Common myeloid progenitor, CD34-positive (primary cell): Measurements from ENCODE around the gene CTNNBL1.
A peak's percentile ranks its signal among the peaks of the same experiment; 100 is the strongest.

Experiments used
- CTCF ChIA-PET: fragments of 350-600 bp; sonication (Branson Sonifier 250); formaldehyde crosslinking; loops from one replicate; lab custom pipeline; 2021; ENCODE audit warnings: antibody characterized with exemption; lab: Charles Lee
- POLR2A ChIA-PET: fragments of 350-600 bp; sonication (Branson Sonifier 250); formaldehyde crosslinking; loops from one replicate; lab custom pipeline; 2021; ENCODE audit warnings: antibody characterized with exemption; lab: Charles Lee
- DNase-seq, 3 donors: peaks; one replicate each; pipeline versions ENCODE4 v3.0.0 to v3.0.0-alpha.2; 2013
- H3K27ac ChIP-seq, 2 experiments: 1 replicate in 1 of 2; 2 replicates in 1 of 2; pipeline ENCODE4 v1.7.0; 2013; ENCODE audit warnings: inconsistent platforms in 2 of 2, low read length in 2 of 2, mild to moderate bottlenecking in 2 of 2, low read depth in 1 of 2, moderate library complexity in 1 of 2; ENCODE audit not compliant: severe bottlenecking in 2 of 2, insufficient read depth in 1 of 2, poor library complexity in 1 of 2
- H3K27me3 ChIP-seq, 5 experiments: replicated peaks in 2 of 5; 1 replicate in 3 of 5; 2 replicates in 2 of 5; pipeline versions ENCODE4 v1.6.1 to v1.7.0; 2013; ENCODE audit warnings: low read length in 4 of 5, mild to moderate bottlenecking in 2 of 5, moderate library complexity in 2 of 5, inconsistent platforms in 1 of 5; ENCODE audit not compliant: insufficient read depth in 5 of 5, control insufficient read depth in 4 of 5
- H3K36me3 ChIP-seq, 4 experiments: 1 replicate in 2 of 4; 2 replicates in 2 of 4; pipeline versions ENCODE4 v1.6.1 to v1.7.0; 2013; ENCODE audit warnings: low read length in 3 of 4, control low read depth in 1 of 4, mild to moderate bottlenecking in 1 of 4; ENCODE audit not compliant: control insufficient read depth in 4 of 4, insufficient read depth in 4 of 4
- H3K4me1 ChIP-seq, 4 experiments: 1 replicate in 3 of 4; 2 replicates in 1 of 4; pipeline versions ENCODE4 v1.6.1 to v1.7.1; 2013; ENCODE audit warnings: low read length in 3 of 4, mild to moderate bottlenecking in 3 of 4, control low read depth in 1 of 4, inconsistent platforms in 1 of 4, moderate library complexity in 1 of 4; ENCODE audit not compliant: control insufficient read depth in 4 of 4, insufficient read depth in 4 of 4; ENCODE audit errors: control extremely low read depth in 1 of 4
- H3K4me3 ChIP-seq, 7 experiments: 1 replicate in 4 of 7; 2 replicates in 3 of 7; pipeline versions ENCODE4 v1.5.1 to v1.7.0; 2013; ENCODE audit warnings: mild to moderate bottlenecking in 7 of 7, low read length in 6 of 7, moderate library complexity in 6 of 7, inconsistent platforms in 2 of 7, low read depth in 2 of 7, control low read depth in 1 of 7; ENCODE audit not compliant: insufficient read depth in 4 of 7, control insufficient read depth in 1 of 7; ENCODE audit errors: extremely low read depth in 1 of 7
- H3K9me3 ChIP-seq, 5 experiments: 1 replicate in 4 of 5; 2 replicates in 1 of 5; pipeline versions ENCODE4 v1.6.1 to v1.7.1; 2013; ENCODE audit warnings: low read length in 4 of 5, mild to moderate bottlenecking in 2 of 5, inconsistent platforms in 1 of 5, low read depth in 1 of 5, moderate library complexity in 1 of 5; ENCODE audit not compliant: control insufficient read depth in 4 of 5, insufficient read depth in 2 of 5; ENCODE audit errors: control extremely low read depth in 1 of 5
- WGBS: methylation state at CpG from one replicate; pipeline ENCODE4 v1.1.5; 2013; ENCODE audit not compliant: insufficient coverage; 5-methylcytosine and 5-hydroxymethylcytosine counted together

The CTNNBL1 gene

GRCh38 chr20:37890643-37891042 is 196.8 kb downstream of the CTNNBL1 start:
- no peak overlapping the region for H3K4me3 ChIP-seq
- ChIA-PET POLR2A (no interaction called here), CTCF (interaction anchor here (1.2 kb wide), 1 partner anchor 12 kb away, joined by 3 read pairs; the partner anchor contains the start of gene VSTM2L)
- H3K4me1 ChIP-seq = peaks cover 0 to 1% (median 0%) of the 10 kb centered on the region in 4 experiments
- H3K36me3 ChIP-seq = no peaks in the 10 kb centered on the region
- DNase-seq = no peak
- no peak overlapping the region for H3K27ac ChIP-seq
- no peaks in the 10 kb centered on the region for H3K9me3 ChIP-seq
- H3K27me3 ChIP-seq = no peaks in the 10 kb centered on the region
- 96% methylated on average over 12 of the region's 13 CpGs for WGBS

GRCh38 chr20:37892001-37892400 is 198.2 kb downstream of the CTNNBL1 start:
- no peaks in the 10 kb centered on the region for H3K36me3 ChIP-seq
- H3K9me3 ChIP-seq = no peaks in the 10 kb centered on the region
- 28% methylated on average over 7 of the region's 9 CpGs for WGBS
- no peak overlapping the region for H3K4me3 ChIP-seq
- H3K27ac ChIP-seq = no peak overlapping the region
- no peak for DNase-seq
- peaks cover 0 to under 1% (median 0%) of the 10 kb centered on the region in 5 experiments for H3K27me3 ChIP-seq
- ChIA-PET CTCF (no interaction called here), POLR2A (interaction anchor here (0.6 kb wide), 1 partner anchor 245 kb away, joined by 3 read pairs; no protein-coding TSS in a partner anchor)
- peaks cover 0 to 1% (median 0%) of the 10 kb centered on the region in 4 experiments for H3K4me1 ChIP-seq

GRCh38 chr20:37893566-37894241 is 199.9 kb downstream of the CTNNBL1 start:
- 94% methylated on average over 2 of the region's 5 CpGs for WGBS
- H3K9me3 ChIP-seq = no peaks in the 10 kb centered on the region
- ChIA-PET CTCF (no interaction called here), POLR2A (no interaction called here)
- H3K36me3 ChIP-seq = no peaks in the 10 kb centered on the region
- DNase-seq = no peak
- no peak overlapping the region for H3K4me3 ChIP-seq
- H3K27me3 ChIP-seq = peaks cover 0 to 6% (median 2%) of the 10 kb centered on the region in 5 experiments
- H3K27ac ChIP-seq = no peak overlapping the region
- H3K4me1 ChIP-seq = peaks cover 0 to 1% (median 0%) of the 10 kb centered on the region in 4 experiments

GRCh38 chr20:37894454-37894853 is 200.6 kb downstream of the CTNNBL1 start:
- ChIA-PET CTCF (interaction anchor here (0.6 kb wide), 1 partner anchor 104 kb away, joined by 3 read pairs; no protein-coding TSS in a partner anchor), POLR2A (no interaction called here)
- Histone ChIP-seq H3K9me3 (no peaks in the 10 kb centered on the region), H3K4me1 (peaks cover 0 to 1% (median 0%) of the 10 kb centered on the region in 4 experiments), H3K27ac (no peak overlapping the region), H3K4me3 (no peak overlapping the region), H3K27me3 (peaks cover 0 to 13% (median 5%) of the 10 kb centered on the region in 5 experiments), H3K36me3 (no peaks in the 10 kb centered on the region)
- WGBS = 74% methylated on average over 4 of the region's 4 CpGs
- DNase-seq = no peak

GRCh38 chr20:37895166-37895565 is 201.3 kb downstream of the CTNNBL1 start:
- CTCF ChIA-PET = no interaction called here
- Histone ChIP-seq H3K4me3 (no peak overlapping the region), H3K9me3 (no peaks in the 10 kb centered on the region), H3K4me1 (peaks cover 0 to 1% (median 0%) of the 10 kb centered on the region in 4 experiments), H3K27me3 (peaks cover 0 to 20% (median 8%) of the 10 kb centered on the region in 5 experiments), H3K36me3 (no peaks in the 10 kb centered on the region), H3K27ac (no peak overlapping the region)
- POLR2A ChIA-PET = no interaction called here
- WGBS = 98% methylated on average over 5 of the region's 6 CpGs
- DNase-seq = no peak

GRCh38 chr20:37896932-37897548 is 203.2 kb downstream of the CTNNBL1 start:
- H3K9me3 ChIP-seq = no peaks in the 10 kb centered on the region
- peaks cover 0 to 37% (median 17%) of the 10 kb centered on the region in 5 experiments for H3K27me3 ChIP-seq
- H3K36me3 ChIP-seq = no peaks in the 10 kb centered on the region
- H3K27ac ChIP-seq = no peak overlapping the region
- POLR2A ChIA-PET = interaction anchor here (0.6 kb wide), 1 partner anchor 770 kb away, joined by 3 read pairs; no protein-coding TSS in a partner anchor
- H3K4me1 ChIP-seq = no peaks in the 10 kb centered on the region
- CTCF ChIA-PET = interaction anchor here (1.1 to 1.2 kb wide), 2 partner anchors 10 to 18 kb away, joined by 3 read pairs; no protein-coding TSS in a partner anchor
- 88% methylated on average over 11 of the region's 12 CpGs for WGBS
- no peak overlapping the region for H3K4me3 ChIP-seq
- DNase-seq = peak in 2 of 3 donors; percentile 27 to 29
